Measurements from ENCODE around the gene ERCC6L2. TPM values are rescaled to one million over a fixed set of nuclear protein-coding genes. Genes with fewer than 3 reads are reported as not detected.

The ERCC6L2 gene
- polyA plus RNA-seq, 4 donors = 38.3 to 55.5 (median 46.1) TPM

GRCh38 chr9:95864852-95865580 lies 10.5 kb upstream of the ERCC6L2 start:
- DNase-seq (ENCODE audit: low read depth in 4 of 4, low spot score in 3 of 4) = no peak

GRCh38 chr9:95870352-95870751 lies 5.1 kb upstream of the ERCC6L2 start:
- no peak for DNase-seq (ENCODE audit: low read depth in 4 of 4, low spot score in 3 of 4)

- no peak for DNase-seq (ENCODE audit: low read depth in 4 of 4, low spot score in 3 of 4)
Measured at GRCh38 chr9:95870906-95871305, 4.6 kb upstream of the ERCC6L2 start.

- DNase-seq (ENCODE audit: low read depth in 4 of 4, low spot score in 3 of 4) = no peak
Measured at GRCh38 chr9:95874303-95874988, 1.0 kb upstream of the ERCC6L2 start.

- DNase-seq (ENCODE audit: low read depth in 4 of 4, low spot score in 3 of 4) = no peak
Measured at GRCh38 chr9:95874989-95875304, 544 bp upstream of the ERCC6L2 start.

- no peak for DNase-seq (ENCODE audit: low read depth in 4 of 4, low spot score in 3 of 4)
Measured at GRCh38 chr9:95876138-95876444, 600 bp downstream of the ERCC6L2 start.

- no peak for DNase-seq (ENCODE audit: low read depth in 4 of 4, low spot score in 3 of 4)
Measured at GRCh38 chr9:95876595-95876994, 1.1 kb downstream of the ERCC6L2 start.

- no peak for DNase-seq (ENCODE audit: low read depth in 4 of 4, low spot score in 3 of 4)
Measured at GRCh38 chr9:95877984-95878383, 2.5 kb downstream of the ERCC6L2 start.

- DNase-seq (ENCODE audit: low read depth in 4 of 4, low spot score in 3 of 4) = no peak
Measured at GRCh38 chr9:95879591-95879990, 4.1 kb downstream of the ERCC6L2 start.

- peak in 1 of 4 donors; percentile 63 for DNase-seq (ENCODE audit: low read depth in 4 of 4, low spot score in 3 of 4)
Measured at GRCh38 chr9:95880021-95880690, 4.7 kb downstream of the ERCC6L2 start.

GRCh38 chr9:95887926-95888497 lies 12.5 kb downstream of the ERCC6L2 start:
- DNase-seq (ENCODE audit: low read depth in 4 of 4, low spot score in 3 of 4) = no peak

GRCh38 chr9:95890594-95890993 lies 15.1 kb downstream of the ERCC6L2 start:
- no peak for DNase-seq (ENCODE audit: low read depth in 4 of 4, low spot score in 3 of 4)

GRCh38 chr9:95891067-95891671 lies 15.7 kb downstream of the ERCC6L2 start:
- no peak for DNase-seq (ENCODE audit: low read depth in 4 of 4, low spot score in 3 of 4)

- no peak for DNase-seq (ENCODE audit: low read depth in 4 of 4, low spot score in 3 of 4)
Measured at GRCh38 chr9:95892690-95893089, 17.2 kb downstream of the ERCC6L2 start.

- no peak for DNase-seq (ENCODE audit: low read depth in 4 of 4, low spot score in 3 of 4)
Measured at GRCh38 chr9:95896580-95896979, 21.1 kb downstream of the ERCC6L2 start.

- DNase-seq (ENCODE audit: low read depth in 4 of 4, low spot score in 3 of 4) = no peak
Measured at GRCh38 chr9:95901506-95901905, 26.0 kb downstream of the ERCC6L2 start.

GRCh38 chr9:95903398-95903797 lies 27.9 kb downstream of the ERCC6L2 start:
- no peak for DNase-seq (ENCODE audit: low read depth in 4 of 4, low spot score in 3 of 4)

- DNase-seq (ENCODE audit: low read depth in 4 of 4, low spot score in 3 of 4) = no peak
Measured at GRCh38 chr9:95907794-95908193, 32.3 kb downstream of the ERCC6L2 start.

- DNase-seq (ENCODE audit: low read depth in 4 of 4, low spot score in 3 of 4) = no peak
Measured at GRCh38 chr9:95910023-95910707, 34.7 kb downstream of the ERCC6L2 start.

GRCh38 chr9:95910770-95911340 lies 35.4 kb downstream of the ERCC6L2 start:
- DNase-seq (ENCODE audit: low read depth in 4 of 4, low spot score in 3 of 4) = no peak

Data from left renal pelvis (tissue), 4 donors.